HG03196 (cell line): Measurements from ENCODE around the gene STYXL1.

ENCODE experiments used
- ATAC-seq: cut with Tn5 transposase; IDR thresholded peaks from one replicate; pipeline ENCODE4 v1.9.1; 2021; ENCODE audit not compliant: unreplicated experiment

STYXL1 gene

DNA sequence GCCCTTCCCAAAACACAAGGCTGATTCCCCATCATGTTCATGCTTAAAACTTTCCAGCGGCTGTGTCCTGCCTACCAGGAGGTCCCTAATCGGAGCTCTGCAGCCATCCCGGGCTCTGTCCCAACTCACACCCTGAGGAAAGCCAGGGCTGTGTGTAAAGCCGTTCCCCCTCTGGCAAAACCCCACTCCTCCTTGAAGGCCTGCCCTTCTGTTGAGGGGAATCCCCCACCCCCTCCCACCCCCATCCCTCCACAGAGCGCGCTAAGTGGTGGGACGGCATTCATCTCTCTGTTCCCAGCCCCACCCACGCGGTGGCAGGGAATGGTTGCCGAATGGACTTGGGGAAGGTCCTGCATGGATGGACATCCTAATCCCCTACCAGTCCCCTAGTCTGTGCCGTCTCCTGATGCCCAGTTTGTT lies 52.7 kb downstream of the STYXL1 start:
- ATAC-seq: no peak

- peak; percentile 82 for ATAC-seq
Observed at GRCh38 chr7:75994388-75995051, 53.3 kb downstream of the STYXL1 start, which contains the start of gene TMEM120A. Gene TMEM120A, minus strand, starts transcription at chr7:75994595. Its CDS starts 25 bp downstream, at chr7:75994570.

DNA sequence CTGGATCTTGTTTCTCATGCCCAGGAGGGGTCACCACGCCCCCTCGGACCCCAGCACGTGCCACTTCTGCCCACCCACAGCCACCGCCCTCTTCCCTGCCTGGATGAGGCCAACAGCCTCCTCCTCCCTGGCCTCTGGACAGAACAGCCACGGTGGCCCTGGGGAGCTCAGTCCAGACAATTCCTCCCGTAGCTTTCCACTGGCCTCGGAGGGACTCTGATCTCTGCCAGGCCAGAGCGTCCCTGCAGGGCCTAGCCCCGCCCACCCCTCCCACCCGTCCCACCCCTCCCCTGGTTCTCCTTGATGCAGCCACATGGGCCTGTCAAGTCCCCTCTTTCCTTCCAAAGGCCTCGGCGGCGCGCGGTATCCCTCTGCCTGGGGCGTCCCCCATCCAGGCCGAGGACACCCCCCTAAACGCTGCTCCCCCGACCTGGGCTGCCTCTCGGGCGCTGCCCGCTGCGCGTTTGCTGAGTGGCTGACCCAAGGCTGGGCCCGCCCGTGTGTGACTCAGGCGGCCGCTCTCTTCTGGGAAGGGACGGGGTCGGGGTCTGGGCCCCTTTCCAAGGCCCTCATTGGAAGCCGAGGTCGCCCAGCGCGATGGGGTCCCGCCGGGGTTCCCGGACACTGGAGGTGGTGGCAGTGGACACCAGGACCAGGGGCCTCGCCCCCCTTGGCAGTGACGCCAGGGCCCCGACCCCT lies 54.0 kb downstream of the STYXL1 start:
- ATAC-seq: no peak

GRCh38 chr7:75992083-75992755 lies 55.6 kb downstream of the STYXL1 start:
- ATAC-seq: no peak

- no peak for ATAC-seq
Observed at GRCh38 chr7:75991531-75992082, 56.2 kb downstream of the STYXL1 start.

- ATAC-seq: no peak
Observed at GRCh38 chr7:75989500-75990388, 58.1 kb downstream of the STYXL1 start.

GRCh38 chr7:75988568-75989499 lies 59.0 kb downstream of the STYXL1 start:
- no peak for ATAC-seq

DNA sequence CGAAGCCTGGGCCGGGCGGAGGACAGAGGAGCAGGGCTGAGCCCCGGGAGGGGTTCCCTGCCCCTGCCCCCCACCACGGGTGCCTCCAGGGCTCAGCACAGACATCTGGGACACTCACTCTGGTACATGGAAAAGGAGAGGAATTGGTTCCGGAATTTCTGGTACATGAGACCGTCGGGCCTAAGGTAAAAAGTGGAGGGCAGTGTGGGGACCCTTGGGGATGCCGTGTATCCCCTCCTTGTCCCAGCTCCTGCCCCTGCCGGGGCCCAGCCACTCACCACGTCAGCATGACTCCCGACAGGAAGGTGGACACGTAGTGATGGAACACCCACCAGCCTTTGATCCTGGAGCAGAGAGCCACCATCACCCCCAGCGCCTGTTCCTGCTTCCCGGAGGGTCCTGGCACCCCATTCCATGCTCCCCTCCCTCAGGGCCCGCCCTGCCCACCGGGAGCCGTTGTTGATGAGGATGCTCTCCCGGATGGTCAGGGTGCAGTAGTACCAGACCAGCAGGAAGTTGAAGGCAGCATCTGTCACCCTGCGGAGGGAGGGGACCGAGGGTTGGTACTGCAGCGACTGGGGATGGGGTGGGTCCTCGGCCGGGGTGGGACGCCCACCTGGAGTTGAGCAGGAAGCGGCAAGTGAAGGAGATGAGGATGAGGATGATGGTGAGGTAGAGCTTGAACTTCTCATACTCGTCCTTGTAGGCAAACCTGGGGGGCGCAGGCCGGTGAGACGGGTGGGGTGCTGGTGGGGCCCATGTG lies 59.8 kb downstream of the STYXL1 start:
- no peak for ATAC-seq

GRCh38 chr7:75987026-75987804 lies 60.6 kb downstream of the STYXL1 start:
- ATAC-seq: no peak

DNA sequence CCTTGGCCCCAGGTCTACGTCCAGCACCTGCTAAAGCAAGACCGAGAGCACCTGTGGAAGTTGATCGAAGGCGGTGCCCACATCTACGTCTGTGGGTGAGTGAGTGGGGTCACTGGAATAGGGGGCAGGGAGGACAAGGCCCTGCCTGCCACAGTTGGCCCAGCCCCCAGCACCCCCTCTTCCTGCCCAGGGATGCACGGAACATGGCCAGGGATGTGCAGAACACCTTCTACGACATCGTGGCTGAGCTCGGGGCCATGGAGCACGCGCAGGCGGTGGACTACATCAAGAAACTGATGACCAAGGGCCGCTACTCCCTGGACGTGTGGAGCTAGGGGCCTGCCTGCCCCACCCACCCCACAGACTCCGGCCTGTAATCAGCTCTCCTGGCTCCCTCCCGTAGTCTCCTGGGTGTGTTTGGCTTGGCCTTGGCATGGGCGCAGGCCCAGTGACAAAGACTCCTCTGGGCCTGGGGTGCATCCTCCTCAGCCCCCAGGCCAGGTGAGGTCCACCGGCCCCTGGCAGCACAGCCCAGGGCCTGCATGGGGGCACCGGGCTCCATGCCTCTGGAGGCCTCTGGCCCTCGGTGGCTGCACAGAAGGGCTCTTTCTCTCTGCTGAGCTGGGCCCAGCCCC lies 61.5 kb downstream of the STYXL1 start:
- ATAC-seq: no peak

GRCh38 chr7:75985518-75986146 lies 62.2 kb downstream of the STYXL1 start:
- no peak for ATAC-seq

- ATAC-seq: no peak
Observed at GRCh38 chr7:75985009-75985517, 62.7 kb downstream of the STYXL1 start.

GRCh38 chr7:75984130-75985008 lies 63.4 kb downstream of the STYXL1 start:
- no peak for ATAC-seq

GRCh38 chr7:75983471-75984129 lies 64.2 kb downstream of the STYXL1 start:
- no peak for ATAC-seq

DNA sequence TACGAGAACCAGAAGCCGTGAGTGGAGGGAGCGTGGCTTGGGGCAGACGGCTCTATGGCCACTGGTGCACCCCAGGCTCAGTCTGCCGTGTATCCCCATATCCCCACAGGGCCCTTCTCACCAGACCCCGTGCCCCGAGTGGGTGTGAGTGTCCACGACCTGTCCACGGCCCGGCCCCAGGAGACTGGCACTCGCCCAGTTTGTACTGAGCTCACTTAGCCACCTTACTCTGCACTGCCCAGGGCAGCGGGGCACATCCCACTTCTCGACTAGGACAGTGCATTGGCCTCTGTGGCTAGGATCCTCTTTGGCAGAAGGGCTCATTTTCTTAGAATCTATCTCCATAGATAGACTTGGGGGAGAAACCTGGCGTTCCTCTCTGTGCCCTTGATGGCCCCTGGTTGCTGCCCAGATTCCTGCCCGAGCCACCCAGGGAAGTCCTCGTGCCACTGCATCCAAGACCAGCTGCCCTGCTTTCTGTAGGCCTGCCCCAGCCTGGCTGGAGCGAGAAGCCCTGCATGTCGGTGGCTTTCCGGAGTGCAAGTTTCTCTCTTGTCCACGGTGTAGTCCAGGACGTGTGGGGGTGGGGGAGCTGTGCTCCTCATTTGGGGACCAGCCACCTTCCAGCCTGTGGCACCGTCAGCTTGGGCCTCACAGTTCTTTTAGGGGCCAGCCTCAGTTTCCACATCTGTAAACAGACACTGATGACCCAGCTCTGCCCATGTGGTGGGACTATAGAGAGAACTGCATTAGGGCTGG lies 65.3 kb downstream of the STYXL1 start:
- no peak for ATAC-seq
